Omental fat pad (tissue), 4 donors: Measurements from ENCODE around the gene MRPS7. TPM values are rescaled to one million over a fixed set of nuclear protein-coding genes. Genes with fewer than 3 reads are reported as not detected.

Source experiments
- ATAC-seq: fragments of 150-250 bp; one replicate; pipeline ENCODE4 v1.9.1; 2016; ENCODE audit warnings: mild to moderate bottlenecking, moderate library complexity; ENCODE audit not compliant: low FRiP score
- DNase-seq: peaks from one replicate; pipeline ENCODE4 v3.0.0-alpha.2; 2019; ENCODE audit warnings: low spot score
- total RNA-seq, 4 donors: library from RNA; depleted of rRNA; stranded (reverse); fragments of >200 nt; gene quantifications; one replicate each; pipeline ENCODE4 v1.1.0, GENCODE V29; 2016
- TF ChIP-seq, protein P1 (sequence below), 3 donors: fragments of 450-650 bp; IDR thresholded peaks; one replicate each; pipeline ENCODE4 v1.5.1; 2016 to 2017; ENCODE audit warnings: antibody characterized with exemption in 3 of 3, mild to moderate bottlenecking in 3 of 3, moderate library complexity in 2 of 3

MRPS7 gene
- total RNA-seq, 4 donors from 2014 or later, result 27.1 to 48.3 (median 38.4) TPM

DNA sequence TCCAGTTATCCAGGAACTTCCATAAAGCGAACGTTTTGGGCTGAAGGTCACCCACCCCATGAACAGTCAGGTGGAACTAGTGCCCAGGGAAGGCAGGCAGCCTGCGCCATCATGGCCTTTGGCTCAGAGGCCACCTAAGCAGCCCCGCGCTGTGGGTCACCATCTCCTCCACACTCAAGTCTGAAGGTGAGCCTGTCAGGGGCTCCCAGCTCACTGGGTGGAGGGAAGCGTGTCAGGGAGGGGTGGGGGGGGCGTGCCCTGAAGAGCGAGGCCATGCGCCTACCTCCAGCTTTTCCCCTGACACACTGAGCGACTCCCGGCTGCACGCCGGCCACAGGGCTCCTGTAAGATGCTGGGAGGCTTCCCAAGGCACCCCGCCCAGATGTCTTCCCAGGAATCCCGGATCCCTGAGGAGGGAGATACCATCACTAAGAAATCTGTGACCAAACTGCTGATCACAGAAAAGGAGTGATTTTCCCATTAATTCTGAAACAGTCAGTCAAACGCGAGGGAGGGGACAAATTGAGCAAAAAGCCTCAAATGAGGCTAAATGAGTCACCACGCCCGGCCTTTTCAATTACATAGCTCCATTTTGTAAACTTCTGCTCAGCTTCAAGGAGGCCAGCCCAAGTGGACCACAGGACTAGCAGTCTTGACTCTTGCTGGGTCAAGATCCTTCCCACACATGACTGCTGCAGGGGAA, 54.0 kb downstream of the MRPS7 start:
- DNase-seq (no peak), ATAC-seq (no peak)
- TF ChIP-seq, protein P1, sequence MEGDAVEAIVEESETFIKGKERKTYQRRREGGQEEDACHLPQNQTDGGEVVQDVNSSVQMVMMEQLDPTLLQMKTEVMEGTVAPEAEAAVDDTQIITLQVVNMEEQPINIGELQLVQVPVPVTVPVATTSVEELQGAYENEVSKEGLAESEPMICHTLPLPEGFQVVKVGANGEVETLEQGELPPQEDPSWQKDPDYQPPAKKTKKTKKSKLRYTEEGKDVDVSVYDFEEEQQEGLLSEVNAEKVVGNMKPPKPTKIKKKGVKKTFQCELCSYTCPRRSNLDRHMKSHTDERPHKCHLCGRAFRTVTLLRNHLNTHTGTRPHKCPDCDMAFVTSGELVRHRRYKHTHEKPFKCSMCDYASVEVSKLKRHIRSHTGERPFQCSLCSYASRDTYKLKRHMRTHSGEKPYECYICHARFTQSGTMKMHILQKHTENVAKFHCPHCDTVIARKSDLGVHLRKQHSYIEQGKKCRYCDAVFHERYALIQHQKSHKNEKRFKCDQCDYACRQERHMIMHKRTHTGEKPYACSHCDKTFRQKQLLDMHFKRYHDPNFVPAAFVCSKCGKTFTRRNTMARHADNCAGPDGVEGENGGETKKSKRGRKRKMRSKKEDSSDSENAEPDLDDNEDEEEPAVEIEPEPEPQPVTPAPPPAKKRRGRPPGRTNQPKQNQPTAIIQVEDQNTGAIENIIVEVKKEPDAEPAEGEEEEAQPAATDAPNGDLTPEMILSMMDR (IDR thresholded peaks at IDR 0.05), result no peak

Other genes starting within 250 kb of the MRPS7 start
- 10 to 100 TPM; 28.0 to 48.5 (median 42.6) TPM for gene MRPL58, start 249.2 kb upstream of the MRPS7 start, total RNA-seq
- 100 to 1,000 TPM; 159 to 394 (median 233) TPM for gene ATP5PD, start 214.9 kb upstream of the MRPS7 start, total RNA-seq
- gene KCTD2, start 214.7 kb upstream of the MRPS7 start, total RNA-seq, result 10 to 100 TPM; 23.6 to 46.1 (median 34.6) TPM
- 10 to 100 TPM; 12.0 to 22.7 (median 16.4) TPM for gene SLC16A5, start 173.9 kb upstream of the MRPS7 start, total RNA-seq
- gene ARMC7, start 151.9 kb upstream of the MRPS7 start, total RNA-seq, result 1 to 10 TPM; 3.1 to 7.7 (median 4.9) TPM
- gene NT5C, start 130.1 kb upstream of the MRPS7 start, total RNA-seq, result 100 to 1,000 TPM in 1 of 4 donors, 10 to 100 TPM in 3; 56.0 to 101 (median 68.6) TPM
- gene JPT1, start 107.4 kb upstream of the MRPS7 start, total RNA-seq, result 10 to 100 TPM; 18.8 to 45.9 (median 31.7) TPM
- gene SUMO2, start 78.9 kb upstream of the MRPS7 start, total RNA-seq, result 10 to 100 TPM; 53.3 to 62.9 (median 60.1) TPM
- gene NUP85, start 56.2 kb upstream of the MRPS7 start, total RNA-seq, result 10 to 100 TPM; 17.4 to 51.2 (median 34.8) TPM
- 10 to 100 TPM; 22.3 to 36.3 (median 30.5) TPM for gene GGA3, start 273 bp upstream of the MRPS7 start, total RNA-seq
- gene MIF4GD, start 9.4 kb downstream of the MRPS7 start, total RNA-seq, result 10 to 100 TPM; 22.9 to 30.3 (median 24.3) TPM
- gene SLC25A19, start 27.6 kb downstream of the MRPS7 start, total RNA-seq, result 10 to 100 TPM; 14.2 to 30.4 (median 19.5) TPM
- gene GRB2, start 143.8 kb downstream of the MRPS7 start, total RNA-seq, result 100 to 1,000 TPM in 2 of 4 donors, 10 to 100 TPM in 2; 87.4 to 152 (median 108) TPM
- gene TMEM94, start 194.8 kb downstream of the MRPS7 start, total RNA-seq, result 10 to 100 TPM; 27.9 to 66.0 (median 46.1) TPM